AG09319 (cell line): ENCODE measurements around the gene PGR.

Experiments used
- DNase-seq: peaks from one replicate; pipeline ENCODE4 v3.0.0-alpha.2; 2010; ENCODE audit warnings: low read depth; ENCODE audit errors: extremely low read depth
- TF ChIP-seq, protein P1 (sequence below): IDR thresholded peaks from 2 replicates; pipeline ENCODE4 v1.5.1; 2011; ENCODE audit warnings: low read depth, mild to moderate bottlenecking, inconsistent platforms, low read length, moderate library complexity

PGR gene

DNA sequence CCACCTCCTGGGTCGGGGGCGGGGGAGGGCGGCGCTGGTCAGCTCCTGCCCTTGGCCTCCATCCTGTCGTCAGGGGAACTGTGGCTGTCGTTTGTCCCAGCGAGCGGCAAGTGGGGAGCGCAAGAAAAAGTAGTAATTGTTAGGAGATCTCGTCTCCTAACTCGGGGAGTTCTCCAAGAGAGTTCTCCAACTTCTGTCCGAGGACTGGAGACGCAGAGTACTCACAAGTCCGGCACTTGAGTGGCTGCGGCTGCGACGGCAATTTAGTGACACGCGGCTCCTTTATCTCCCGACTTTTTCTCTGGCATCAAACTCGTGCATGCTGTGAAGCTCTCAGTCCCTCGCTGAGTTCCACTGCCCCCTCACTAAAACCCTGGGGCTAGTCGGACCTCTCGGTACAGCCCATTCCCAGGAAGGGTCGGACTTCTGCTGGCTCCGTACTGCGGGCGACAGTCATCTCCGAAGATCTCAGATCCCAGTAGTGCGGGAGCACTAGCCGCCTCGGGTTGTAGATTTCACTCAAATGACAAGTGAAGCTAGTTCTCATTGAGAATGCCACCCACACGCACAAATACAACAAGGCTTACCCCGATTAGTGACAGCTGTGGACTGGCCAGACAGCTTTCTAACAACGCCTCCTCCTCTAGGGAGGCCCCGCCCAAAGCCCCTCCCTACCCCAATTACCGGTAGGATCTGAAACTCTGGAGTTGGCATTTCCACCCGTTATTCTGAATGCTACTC, at the start of gene PGR:
Gene PGR (minus strand): TSS at position 611 of the 741 bp plus-strand sequence. CDS start 743 bp downstream, outside the sequence.
- TF ChIP-seq, protein P1, sequence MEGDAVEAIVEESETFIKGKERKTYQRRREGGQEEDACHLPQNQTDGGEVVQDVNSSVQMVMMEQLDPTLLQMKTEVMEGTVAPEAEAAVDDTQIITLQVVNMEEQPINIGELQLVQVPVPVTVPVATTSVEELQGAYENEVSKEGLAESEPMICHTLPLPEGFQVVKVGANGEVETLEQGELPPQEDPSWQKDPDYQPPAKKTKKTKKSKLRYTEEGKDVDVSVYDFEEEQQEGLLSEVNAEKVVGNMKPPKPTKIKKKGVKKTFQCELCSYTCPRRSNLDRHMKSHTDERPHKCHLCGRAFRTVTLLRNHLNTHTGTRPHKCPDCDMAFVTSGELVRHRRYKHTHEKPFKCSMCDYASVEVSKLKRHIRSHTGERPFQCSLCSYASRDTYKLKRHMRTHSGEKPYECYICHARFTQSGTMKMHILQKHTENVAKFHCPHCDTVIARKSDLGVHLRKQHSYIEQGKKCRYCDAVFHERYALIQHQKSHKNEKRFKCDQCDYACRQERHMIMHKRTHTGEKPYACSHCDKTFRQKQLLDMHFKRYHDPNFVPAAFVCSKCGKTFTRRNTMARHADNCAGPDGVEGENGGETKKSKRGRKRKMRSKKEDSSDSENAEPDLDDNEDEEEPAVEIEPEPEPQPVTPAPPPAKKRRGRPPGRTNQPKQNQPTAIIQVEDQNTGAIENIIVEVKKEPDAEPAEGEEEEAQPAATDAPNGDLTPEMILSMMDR = no peak
- no peak for DNase-seq

DNA sequence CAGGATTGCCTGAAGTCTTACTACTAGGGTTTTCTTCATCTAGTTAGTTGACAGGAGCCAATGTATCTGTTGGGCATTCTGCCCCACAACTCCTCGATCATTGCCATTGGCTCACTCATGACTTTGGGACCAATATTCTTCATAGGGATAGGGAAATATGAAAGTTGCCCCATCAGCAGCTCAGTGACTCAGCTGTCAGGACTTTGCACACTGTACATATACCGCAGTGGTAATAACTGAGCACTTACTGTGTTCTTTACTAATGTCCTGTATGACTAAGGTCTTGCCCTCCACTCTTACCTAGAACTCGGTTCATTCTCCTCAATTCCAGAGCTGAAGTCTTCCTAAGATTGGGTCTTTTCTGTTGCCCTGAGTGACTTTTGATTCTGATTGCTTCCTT, 46.8 kb upstream of the PGR start:
- TF ChIP-seq, protein P1 = no peak
- DNase-seq = no peak

DNA sequence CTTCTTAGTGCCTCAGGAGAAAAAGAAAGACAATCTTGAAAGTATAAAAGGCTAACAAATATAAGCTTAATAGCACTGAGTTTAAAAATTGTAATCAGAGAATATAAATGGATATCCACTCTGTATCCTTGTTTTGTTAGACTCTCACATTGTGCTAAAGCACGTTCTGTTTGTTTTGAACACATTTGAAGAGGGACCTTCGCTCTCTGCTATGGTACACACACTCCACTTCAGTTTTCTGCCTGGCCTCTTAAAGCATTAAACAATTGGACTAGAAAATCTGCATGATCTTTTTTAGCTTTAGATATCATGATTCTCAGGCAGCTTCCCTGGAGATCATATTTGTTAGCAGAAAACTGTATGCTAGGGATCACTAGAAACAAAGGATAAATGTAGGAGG, 40.3 kb upstream of the PGR start:
- TF ChIP-seq, protein P1 = no peak
- no peak for DNase-seq

DNA sequence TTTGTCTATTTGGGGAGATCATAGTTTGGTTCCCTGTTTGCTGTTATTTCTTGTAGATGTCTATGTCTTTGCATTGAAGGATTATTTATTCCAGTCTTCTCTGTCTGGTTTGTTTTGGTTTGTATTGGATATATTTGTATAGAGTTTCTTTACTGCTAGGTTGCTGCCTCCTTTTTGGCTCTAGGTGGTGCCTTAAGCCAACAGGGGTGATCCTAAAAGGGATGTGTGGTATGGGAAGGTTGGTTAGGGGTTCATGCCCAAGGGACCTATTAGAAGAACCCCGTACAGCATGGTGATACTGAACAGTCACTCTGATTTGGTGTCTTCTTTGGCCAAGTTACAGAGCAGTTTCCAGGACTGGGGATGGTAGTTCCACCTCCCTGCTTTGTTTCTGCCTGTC, 36.4 kb upstream of the PGR start:
- DNase-seq = no peak
- TF ChIP-seq, protein P1 = no peak

DNA sequence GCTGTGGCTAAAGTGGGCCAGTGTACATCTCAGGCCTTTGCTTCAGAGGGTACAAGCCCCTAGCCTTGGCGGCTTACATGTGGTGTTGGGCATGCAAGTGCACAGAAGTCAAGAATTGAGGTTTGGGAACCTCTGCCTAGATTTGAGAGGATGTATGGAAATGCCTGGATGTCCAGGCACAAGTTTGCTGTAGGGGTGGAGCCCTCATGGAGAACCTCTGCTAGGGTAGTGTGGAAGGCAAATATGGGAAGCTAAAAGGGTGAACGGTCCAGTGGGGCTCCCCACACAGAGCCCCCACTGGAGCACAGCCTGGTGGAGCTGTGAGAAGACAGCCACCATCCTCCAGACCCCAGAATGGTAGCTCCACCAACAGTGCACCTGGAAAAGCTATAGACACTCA, 28.5 kb upstream of the PGR start:
- TF ChIP-seq, protein P1 = no peak
- DNase-seq = no peak

DNA sequence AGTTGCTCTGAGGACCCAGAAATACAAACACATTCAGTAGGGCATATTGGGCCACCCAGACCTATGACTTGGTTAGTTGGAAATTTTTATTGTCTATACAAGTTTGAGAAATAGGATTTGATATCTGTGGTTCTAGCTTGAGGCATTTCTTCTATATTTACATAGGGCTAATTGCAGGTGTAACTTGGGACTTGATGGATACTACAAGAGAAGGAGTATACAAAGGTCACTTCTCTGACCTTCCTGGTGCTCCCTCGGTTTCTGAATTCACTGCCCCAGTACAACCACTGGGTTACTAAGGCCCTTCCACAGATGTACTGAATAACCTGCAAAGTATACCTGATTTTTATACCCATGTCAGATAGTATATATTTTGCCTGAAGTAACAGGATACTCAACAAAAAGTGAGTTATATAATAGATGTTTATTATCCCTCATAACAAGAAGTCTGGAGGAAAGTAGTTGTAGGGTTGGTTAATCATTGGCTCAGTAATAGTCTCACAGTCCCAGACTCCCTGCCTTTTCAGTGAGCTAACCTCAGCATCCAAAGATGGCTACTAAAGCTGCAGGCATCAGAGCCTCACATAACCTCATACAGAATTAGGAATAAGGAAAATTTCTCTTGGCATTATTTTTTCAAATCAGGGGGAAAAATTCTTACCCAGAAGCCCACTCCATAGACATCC, 8.8 kb upstream of the PGR start:
- TF ChIP-seq, protein P1 = no peak
- DNase-seq = no peak

DNA sequence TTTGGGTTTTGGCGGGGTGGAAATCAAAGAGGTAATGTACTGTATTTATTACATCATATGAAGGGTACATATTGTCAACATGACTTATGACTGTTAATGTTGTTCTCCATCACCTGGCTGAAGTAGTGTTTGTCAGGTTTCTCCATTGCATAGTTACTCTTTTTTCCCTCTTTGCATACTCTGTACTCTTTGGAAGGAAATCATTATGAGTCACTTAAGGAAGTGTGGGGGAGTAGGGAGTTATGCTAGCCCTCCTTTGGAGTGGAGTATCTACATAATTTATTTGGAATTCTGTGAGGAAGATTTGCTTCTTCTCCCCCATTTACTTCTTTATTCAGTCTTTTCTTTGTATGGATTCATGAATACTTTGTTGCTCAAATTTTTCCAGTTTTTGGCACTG, 3.6 kb upstream of the PGR start:
- no peak for DNase-seq
- TF ChIP-seq, protein P1 = no peak
